H1 (cell line): ENCODE results near the gene SLC35B2. TPM values are rescaled to one million over a fixed set of nuclear protein-coding genes. Genes with fewer than 3 reads are reported as not detected.
A peak's percentile ranks its signal among the peaks of the same experiment; 100 is the strongest.

Source experiments
- CTCF ChIA-PET: fragments of 300-600 bp; sonication (Branson Sonifier 250); formaldehyde crosslinking; loops from one replicate; lab custom pipeline; 2021; ENCODE audit not compliant: partially characterized antibody; lab: Charles Lee
- POLR2A ChIA-PET: fragments of 300-600 bp; sonication (Branson Sonifier 250); formaldehyde crosslinking; loops from one replicate; lab custom pipeline; 2021; ENCODE audit warnings: inconsistent platforms; ENCODE audit not compliant: partially characterized antibody; lab: Charles Lee
- DNase-seq, 2 experiments: peaks; one replicate each; pipeline versions ENCODE4 v3.0.0 to v3.0.0-alpha.2; 2010 to 2022; ENCODE audit warnings: low spot score in 2 of 2, low read depth in 1 of 2, mixed read lengths in 1 of 2
- FAIRE-seq: peaks from 2 replicates; lab custom pipeline; 2011; peaks lifted over from hg19 to GRCh38; lab: Jason Lieb, UNC
- H2AFZ ChIP-seq: 2 replicates; pipeline ENCODE4 v1.8.1; 2012; ENCODE audit warnings: low read length, inconsistent platforms
- H2AK5ac ChIP-seq: 2 replicates; pipeline ENCODE4 v1.6.1; 2013; ENCODE audit warnings: low read depth, low read length
- H2BK120ac ChIP-seq: replicated peaks from 2 replicates; pipeline ENCODE3; 2013; ENCODE audit warnings: low read depth, low read length, inconsistent platforms
- H2BK12ac ChIP-seq: 2 replicates; pipeline ENCODE4 v1.6.1; 2013; ENCODE audit warnings: low read depth, low read length
- H2BK15ac ChIP-seq: 2 replicates; pipeline ENCODE4 v1.6.1; 2013; ENCODE audit warnings: low read length
- H2BK20ac ChIP-seq: 2 replicates; pipeline ENCODE4 v1.6.1; 2013; ENCODE audit warnings: low read length
- H2BK5ac ChIP-seq: 2 replicates; pipeline ENCODE4 v1.6.1; 2013; ENCODE audit warnings: low read depth, low read length
- H3K14ac ChIP-seq: 2 replicates; pipeline ENCODE4 v1.6.1; 2013; ENCODE audit warnings: inconsistent platforms; ENCODE audit not compliant: insufficient read length
- H3K18ac ChIP-seq: 2 replicates; pipeline ENCODE4 v1.6.1; 2013; ENCODE audit warnings: low read length; ENCODE audit errors: extremely low read depth
- H3K23ac ChIP-seq: 2 replicates; pipeline ENCODE4 v1.6.1; 2013; ENCODE audit warnings: inconsistent platforms; ENCODE audit not compliant: insufficient read length
- H3K23me2 ChIP-seq: 2 replicates; pipeline ENCODE4 v1.6.1; 2013; ENCODE audit warnings: low read depth, low read length
- H3K27ac ChIP-seq: 2 replicates; pipeline ENCODE4 v1.6.1; 2011; ENCODE audit warnings: low read depth, low read length, inconsistent platforms
- H3K27me3 ChIP-seq, 4 experiments: replicated peaks in 1 of 4; 1 replicate in 1 of 4; 2 replicates in 3 of 4; pipeline versions ENCODE4 v1.6.1 to v1.8.1; 2011 to 2013; ENCODE audit warnings: low read length in 3 of 4, mild to moderate bottlenecking in 3 of 4, inconsistent platforms in 2 of 4, mixed read lengths in 2 of 4, moderate library complexity in 1 of 4; ENCODE audit not compliant: control insufficient read depth in 3 of 4, insufficient read depth in 3 of 4; ENCODE audit errors: extremely low read depth in 1 of 4
- H3K36me3 ChIP-seq, 4 experiments: 2 replicates each; pipeline versions ENCODE4 v1.6.1 to v1.8.1; 2011 to 2013; ENCODE audit warnings: mild to moderate bottlenecking in 4 of 4, low read length in 3 of 4, moderate library complexity in 2 of 4, control low read depth in 1 of 4, inconsistent platforms in 1 of 4; ENCODE audit not compliant: insufficient read depth in 4 of 4, control insufficient read depth in 2 of 4
- H3K4ac ChIP-seq: replicated peaks from 2 replicates; pipeline ENCODE3; 2013; ENCODE audit warnings: low read length, low read depth, mixed read lengths, inconsistent platforms; ENCODE audit not compliant: insufficient read length
- H3K4me1 ChIP-seq, 4 experiments: replicated peaks in 1 of 4; 1 replicate in 1 of 4; 2 replicates in 3 of 4; pipeline versions ENCODE4 v1.6.1 to v1.8.1; 2011 to 2013; ENCODE audit warnings: low read length in 3 of 4, inconsistent platforms in 2 of 4, mixed read lengths in 1 of 4; ENCODE audit not compliant: insufficient read depth in 4 of 4, control insufficient read depth in 3 of 4
- H3K4me2 ChIP-seq, 2 experiments: 2 replicates each; pipeline versions ENCODE4 v1.6.1 to v1.8.1; 2011 to 2013; ENCODE audit warnings: low read depth in 2 of 2, low read length in 2 of 2, control low read depth in 1 of 2, inconsistent platforms in 1 of 2, mild to moderate bottlenecking in 1 of 2; ENCODE audit not compliant: insufficient read depth in 1 of 2
- H3K4me3 ChIP-seq, 4 experiments: fragments of 200-600, 300-600 bp in 1 of 4; sonication (generic), shearing (Covaris generic), sonication (Bioruptor Twin) in 1 of 4; 2 replicates each; pipeline versions ENCODE4 v1.5.1 to v1.8.1; 2011 to 2016; ENCODE audit warnings: low read length in 4 of 4, low read depth in 3 of 4, control low read depth in 2 of 4, inconsistent platforms in 2 of 4, mild to moderate bottlenecking in 2 of 4, mixed read lengths in 1 of 4, moderate library complexity in 1 of 4; ENCODE audit not compliant: insufficient read depth in 2 of 4; ENCODE audit errors: extremely low read depth in 1 of 4
- H3K56ac ChIP-seq: replicated peaks from 2 replicates; pipeline ENCODE3; 2013; ENCODE audit warnings: low read depth, mild to moderate bottlenecking, mixed read lengths, low read length, inconsistent platforms; ENCODE audit not compliant: insufficient read length
- H3K79me1 ChIP-seq: 2 replicates; pipeline ENCODE4 v1.6.1; 2013; ENCODE audit warnings: low read depth, low read length, control low read depth
- H3K79me2 ChIP-seq, 2 experiments: 2 replicates each; pipeline versions ENCODE4 v1.6.1 to v1.8.1; 2012 to 2013; ENCODE audit warnings: low read length in 2 of 2, mild to moderate bottlenecking in 2 of 2, inconsistent platforms in 1 of 2; ENCODE audit not compliant: insufficient read depth in 2 of 2, control insufficient read depth in 1 of 2
- H3K9ac ChIP-seq, 4 experiments: replicated peaks in 1 of 4; 1 replicate in 1 of 4; 2 replicates in 3 of 4; pipeline versions ENCODE4 v1.6.1 to v1.8.1; 2011 to 2013; ENCODE audit warnings: low read depth in 3 of 4, low read length in 3 of 4, control low read depth in 2 of 4, mild to moderate bottlenecking in 2 of 4, moderate library complexity in 2 of 4, inconsistent platforms in 1 of 4; ENCODE audit errors: extremely low read depth in 1 of 4
- H3K9me3 ChIP-seq, 2 experiments: 2 replicates each; pipeline versions ENCODE4 v1.6.1 to v1.8.1; 2012 to 2013; ENCODE audit warnings: mild to moderate bottlenecking in 2 of 2, moderate library complexity in 2 of 2, control low read depth in 1 of 2, inconsistent platforms in 1 of 2, low read depth in 1 of 2, low read length in 1 of 2, mixed read lengths in 1 of 2; ENCODE audit not compliant: insufficient read depth in 2 of 2
- H4K20me1 ChIP-seq, 2 experiments: replicated peaks in 1 of 2; 2 replicates each; pipeline versions ENCODE3 to v1.8.1; 2011 to 2013; ENCODE audit warnings: inconsistent platforms in 2 of 2, low read length in 2 of 2, mild to moderate bottlenecking in 1 of 2; ENCODE audit not compliant: insufficient read depth in 2 of 2, control insufficient read depth in 1 of 2
- H4K5ac ChIP-seq: 2 replicates; pipeline ENCODE4 v1.6.1; 2013; ENCODE audit warnings: low read length, low read depth, mixed read lengths, inconsistent platforms; ENCODE audit not compliant: insufficient read length
- H4K8ac ChIP-seq: 2 replicates; pipeline ENCODE4 v1.8.0; 2013; ENCODE audit warnings: mild to moderate bottlenecking, moderate library complexity, low read length, inconsistent platforms; ENCODE audit not compliant: insufficient read depth; ENCODE audit errors: extremely low read depth
- H4K91ac ChIP-seq: replicated peaks from 2 replicates; pipeline ENCODE3; 2013; ENCODE audit warnings: low read length, mixed read lengths, inconsistent platforms; ENCODE audit not compliant: insufficient read length
- ASH2L ChIP-seq: fragments of 200-600, 300-600 bp; sonication (generic); IDR thresholded peaks from one replicate; pipeline ENCODE4 v1.7.1; 2017; ENCODE audit warnings: low read length
- CHD2 ChIP-seq: IDR thresholded peaks from 2 replicates; pipeline ENCODE4 v1.6.1; 2012; ENCODE audit warnings: low read length, improper control_type of control experiment
- GTF2F1 ChIP-seq: IDR thresholded peaks from 2 replicates; pipeline ENCODE4 v1.6.1; 2012; ENCODE audit warnings: low read depth, low read length, improper control_type of control experiment, borderline replicate concordance
- POLR2A ChIP-seq, 2 experiments: IDR thresholded peaks; 1 replicate in 1 of 2; 2 replicates in 1 of 2; pipeline ENCODE4 v1.6.1; 2011; ENCODE audit warnings: low read depth in 2 of 2, low read length in 2 of 2, mild to moderate bottlenecking in 2 of 2; ENCODE audit errors: control extremely low read depth in 1 of 2
- POLR2AphosphoS5 ChIP-seq: IDR thresholded peaks from 2 replicates; pipeline ENCODE4 v1.6.1; 2011; ENCODE audit warnings: low read depth, low read length
- SIN3A ChIP-seq, 2 experiments: IDR thresholded peaks in 1 of 2; conservative IDR thresholded peaks in 1 of 2; 2 replicates each; pipeline ENCODE4 v1.6.1; 2011 to 2012; ENCODE audit warnings: low read length in 2 of 2, improper control_type of control experiment in 1 of 2, low read depth in 1 of 2, mild to moderate bottlenecking in 1 of 2
- ZNF274 ChIP-seq: IDR thresholded peaks from 2 replicates; pipeline ENCODE4 v1.7.0; 2012; ENCODE audit warnings: low read length, borderline replicate concordance; ENCODE audit errors: extremely low read depth
- WGBS, 2 experiments: shearing (Covaris generic) in 1 of 2; methylation state at CpG; one replicate each; pipeline versions ENCODE4 v1.1.6 to v1.1.7; 2013 to 2015; ENCODE audit warnings: low lambda C conversion rate in 2 of 2, mixed read lengths in 2 of 2, inconsistent platforms in 1 of 2, low coverage in 1 of 2, missing lambda C conversion rate in 1 of 2; ENCODE audit not compliant: insufficient replicate concordance in 2 of 2, insufficient coverage in 1 of 2, insufficient read length in 1 of 2; ENCODE audit errors: extremely low coverage in 1 of 2, missing lambda C conversion rate in 1 of 2; 5-methylcytosine and 5-hydroxymethylcytosine counted together
- polyA plus RNA-seq, 7 experiments: library from polyadenylated mRNA; depleted of rRNA in 3 of 7; stranded (reverse) in 5 of 7; unstranded in 2 of 7; fragments of >200 nt in 5 of 7; fragments of 200-250 nt in 2 of 7; gene quantifications; 1 replicate in 5 of 7; 2 replicates in 1 of 7; 4 replicates in 1 of 7; pipeline versions ENCODE4 v1.2.1 to v1.2.3, GENCODE V29; 2011 to 2013; ENCODE audit warnings: missing spikeins in 2 of 7, mixed read lengths in 2 of 7
- total RNA-seq: library from RNA; stranded (reverse); fragmentation: NEBNext Ultra II Directional; extraction: Animal tissue kit (Norgen Biotek cat#: 25700); gene quantifications from 2 replicates; pipeline ENCODE4 v1.2.1, GENCODE V29; 2021

Gene SLC35B2
- total and polyA plus RNA-seq, 2 of the 8 experiments (the other 6 are each of a cell fraction or from before 2014, with no cell fraction given), result 29.5 to 65.0 TPM

DNA sequence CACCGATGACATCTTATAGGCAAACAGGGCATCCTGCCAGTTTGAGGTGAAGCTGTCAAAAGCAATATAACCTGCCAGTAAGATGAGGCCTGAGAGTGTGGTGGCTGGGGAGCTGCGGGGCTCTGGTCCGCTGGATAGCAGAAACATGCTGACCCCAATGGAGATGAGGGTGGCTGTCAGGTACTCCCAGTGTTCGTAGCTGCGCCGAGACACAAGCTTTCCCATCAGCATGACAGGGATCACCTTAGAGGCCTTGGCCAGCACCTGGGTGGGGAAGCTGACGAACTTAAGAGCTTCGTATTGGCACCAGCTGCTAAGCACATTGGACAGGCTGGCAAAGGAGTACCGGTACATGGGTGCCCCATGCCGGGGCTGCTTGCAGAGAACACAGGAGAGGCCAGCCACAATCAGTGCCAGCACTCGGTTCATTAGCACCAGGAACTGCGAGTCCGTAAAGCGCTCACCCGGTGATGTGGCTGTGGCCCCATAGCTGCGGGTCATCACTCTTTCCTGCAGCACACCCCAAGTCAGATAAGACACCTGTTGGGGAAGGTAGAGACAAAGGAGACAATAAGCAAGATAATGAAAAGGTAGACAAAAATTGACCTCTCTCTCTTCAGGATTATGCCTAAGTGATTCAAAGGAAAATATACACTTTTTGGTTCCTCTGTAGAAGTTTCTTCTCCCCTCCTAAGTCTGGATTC is 2.1 kb downstream of the SLC35B2 start:
- Histone ChIP-seq H2AFZ (no peak overlapping the region), H3K27ac (no peak overlapping the region), H2BK120ac (no peak overlapping the region), H4K8ac (no peak overlapping the region), H3K4me1 (peaks cover 3 to 15% (median 6%) of the 10 kb centered on the region in 4 experiments; a peak in 5 of 7 replicates), H3K79me1 (no peaks in the 10 kb centered on the region; the same call in 1 of the 2 replicates), H3K56ac (no peak overlapping the region), H3K4me3 (peak overlapping the region in 3 of 4 experiments; percentile 67 to 85 (median 83); a peak in 4 of 8 replicates), H3K23ac (no peak overlapping the region), H4K20me1 (peaks cover 8 to 24% of the 10 kb centered on the region in 2 experiments), H3K27me3 (no peaks in the 10 kb centered on the region), H2AK5ac (no peak overlapping the region), H4K5ac (no peak overlapping the region), H3K4ac (no peak overlapping the region), H3K9ac (no peak overlapping the region), H2BK12ac (no peak overlapping the region), H3K18ac (no peak overlapping the region), H3K23me2 (peaks cover 11% of the 10 kb centered on the region), H2BK5ac (no peak overlapping the region), H2BK15ac (no peak overlapping the region), H2BK20ac (no peak overlapping the region), H3K36me3 (peaks cover 37 to 58% (median 54%) of the 10 kb centered on the region in 4 experiments), H4K91ac (no peak overlapping the region), H3K9me3 (no peaks in the 10 kb centered on the region), H3K79me2 (peaks cover 0 to 32% of the 10 kb centered on the region in 2 experiments; a peak in 2 of 4 replicates), H3K14ac (no peak overlapping the region), H3K4me2 (peak overlapping the region; percentile 58 to 82; a peak in 3 of 4 replicates)
- ChIA-PET CTCF (interaction anchor here (0.6 to 4.8 kb wide), 21 partner anchors 8 to 160 kb away, joined by 3 to 48 read pairs (median 4); partner anchors contain the start of genes AARS2, HSP90AB1 and TMEM151B), POLR2A (interaction anchor here (0.6 to 15.1 kb wide), 40 partner anchors 12 to 626 kb away, joined by 3 to 581 read pairs (median 6); partner anchors contain the start of genes AARS2, CAPN11, GTPBP2 and HSP90AB1)
- 86% methylated on average over 16 of the region's 16 CpGs; no CpG with 5 or more reads in 1 of the 2 experiments for whole genome bisulfite sequencing, 2 experiments
- FAIRE-seq (no peak), DNase-seq (peak in 1 of 2 experiments; percentile 62)
- peak in 1 of 2 experiments; percentile 56; a peak in 1 of 3 replicates for TF ChIP-seq POLR2A (IDR thresholded peaks at IDR 0.05; ENCODE audit: control extremely low read depth in 1 of 2, low read depth in 2 of 2, low read length in 2 of 2)
- TF ChIP-seq ZNF274, result no peak
- no peak for TF ChIP-seq ASH2L
- TF ChIP-seq POLR2AphosphoS5, result peak; percentile 92
- TF ChIP-seq GTF2F1, result no peak
- TF ChIP-seq CHD2, result no peak
- TF ChIP-seq SIN3A (conservative IDR thresholded peaks at IDR 0.05 in 1 of 2, IDR thresholded peaks at IDR 0.05 in 1 of 2; ENCODE audit: low read depth in 1 of 2, low read length in 2 of 2), result 0 out of 4 replicates have a peak, but pooled peaks of 1 of the 2 experiments have one; percentile 39
